Keratinocyte (primary cell): ENCODE data around the gene ZNF804A. TPM values are rescaled to one million over a fixed set of nuclear protein-coding genes. Genes with fewer than 3 reads are reported as not detected.

ENCODE experiments used
- DNase-seq: peaks from one replicate; pipeline ENCODE4 v3.0.0-alpha.2; 2011; ENCODE audit warnings: low read depth, missing footprints, low spot score
- FAIRE-seq: peaks from 2 replicates; lab custom pipeline; 2011; peaks lifted over from hg19 to GRCh38; lab: Jason Lieb, UNC
- H2AFZ ChIP-seq: 2 replicates; pipeline ENCODE4 v1.6.0; 2012; ENCODE audit warnings: low read length, control low read depth, inconsistent platforms; ENCODE audit not compliant: control insufficient read depth
- H3K27ac ChIP-seq: 2 replicates; pipeline ENCODE4 v1.5.1; 2011; ENCODE audit warnings: low read length; ENCODE audit not compliant: control insufficient read depth, insufficient read depth
- H3K27me3 ChIP-seq: 3 replicates; pipeline ENCODE4 v1.6.0; 2011; ENCODE audit warnings: low read length; ENCODE audit not compliant: control insufficient read depth, insufficient read depth; ENCODE audit errors: extremely low read depth
- H3K36me3 ChIP-seq, 2 experiments: 2 replicates in 1 of 2; 3 replicates in 1 of 2; pipeline ENCODE4 v1.5.1; 2011; ENCODE audit warnings: low read length in 2 of 2, mild to moderate bottlenecking in 1 of 2; ENCODE audit not compliant: control insufficient read depth in 2 of 2, insufficient read depth in 2 of 2; ENCODE audit errors: extremely low read depth in 1 of 2
- H3K4me1 ChIP-seq: 3 replicates; pipeline ENCODE4 v1.5.1; 2011; ENCODE audit warnings: low read length; ENCODE audit not compliant: control insufficient read depth, insufficient read depth; ENCODE audit errors: extremely low read depth
- H3K4me2 ChIP-seq: 3 replicates; pipeline ENCODE4 v1.6.0; 2011; ENCODE audit warnings: low read depth, low read length; ENCODE audit not compliant: control insufficient read depth, insufficient read depth; ENCODE audit errors: extremely low read depth
- H3K4me3 ChIP-seq, 3 experiments: fragments of 200-600 bp in 1 of 3; sonication (generic) in 1 of 3; 2 replicates in 2 of 3; 3 replicates in 1 of 3; pipeline ENCODE4 v1.5.1; 2011 to 2016; ENCODE audit warnings: low read length in 3 of 3, mild to moderate bottlenecking in 3 of 3, control low read depth in 2 of 3, inconsistent platforms in 1 of 3, low read depth in 1 of 3, mixed read lengths in 1 of 3, mixed run types in 1 of 3, moderate library complexity in 1 of 3; ENCODE audit not compliant: control insufficient read depth in 2 of 3, insufficient read depth in 2 of 3; ENCODE audit errors: extremely low read depth in 1 of 3
- H3K79me2 ChIP-seq: 2 replicates; pipeline ENCODE4 v1.6.0; 2012; ENCODE audit warnings: low read length; ENCODE audit not compliant: control insufficient read depth, insufficient read depth
- H3K9ac ChIP-seq: 3 replicates; pipeline ENCODE4 v1.6.0; 2011; ENCODE audit warnings: low read length; ENCODE audit not compliant: control insufficient read depth, insufficient read depth; ENCODE audit errors: extremely low read depth
- H3K9me1 ChIP-seq: 3 replicates; pipeline ENCODE4 v1.6.0; 2011; ENCODE audit warnings: low read length; ENCODE audit not compliant: control insufficient read depth, insufficient read depth; ENCODE audit errors: extremely low read depth
- H3K9me3 ChIP-seq: 2 replicates; pipeline ENCODE4 v1.5.1; 2012; ENCODE audit warnings: low read depth, low read length; ENCODE audit not compliant: control insufficient read depth
- H4K20me1 ChIP-seq: 3 replicates; pipeline ENCODE4 v1.6.0; 2011; ENCODE audit warnings: low read length; ENCODE audit not compliant: control insufficient read depth, insufficient read depth; ENCODE audit errors: extremely low read depth
- CTCF ChIP-seq, 3 experiments: IDR thresholded peaks in 1 of 3; conservative IDR thresholded peaks in 1 of 3; optimal IDR thresholded peaks in 1 of 3; 2 replicates in 2 of 3; 3 replicates in 1 of 3; pipeline versions ENCODE3 to v1.5.1; 2011; ENCODE audit warnings: low read length in 3 of 3, mild to moderate bottlenecking in 3 of 3, moderate library complexity in 2 of 3, control low read depth in 1 of 3, inconsistent platforms in 1 of 3; ENCODE audit not compliant: insufficient read depth in 2 of 3; ENCODE audit errors: extremely low read depth in 1 of 3
- EZH2 ChIP-seq: IDR thresholded peaks from one replicate; pipeline ENCODE4 v1.6.1; 2012; ENCODE audit warnings: inconsistent platforms, mild to moderate bottlenecking, low read length, moderate library complexity
- dilution Hi-C: fragments of 300-500 bp; cut with MboI; formaldehyde crosslinking; loops from one replicate; pipeline ENCODE4 v1.7.0; 2020; ENCODE audit warnings: low sequenced_read_pairs; ENCODE audit not compliant: extremely low pct_ligation_motif_present
- polyA plus RNA-seq, 5 experiments: library from polyadenylated mRNA; depleted of rRNA in 3 of 5; stranded (reverse) in 3 of 5; stranded (forward) in 1 of 5; unstranded in 1 of 5; fragments of >200 nt; gene quantifications; 1 replicate in 1 of 5; 2 replicates in 3 of 5; 3 replicates in 1 of 5; pipeline versions ENCODE4 v1.2.1 to v1.2.3, GENCODE V29; 2011 to 2012; ENCODE audit warnings: missing spikeins in 2 of 5, low read depth in 1 of 5, low replicate concordance in 1 of 5

ZNF804A gene
- polyA plus RNA-seq, 1 donor (not counting 4 experiments of a cell fraction or from before 2014, with no cell fraction given): 0.08 TPM

GRCh38 chr2:184890311-184890710 lies 292.0 kb downstream of the ZNF804A start:
- H3K4me1 ChIP-seq: no peaks in the 10 kb centered on the region
- H3K4me3 ChIP-seq: no peak overlapping the region
- no peak overlapping the region for H3K9ac ChIP-seq
- FAIRE-seq (no peak), DNase-seq (no peak)
- no peaks in the 10 kb centered on the region for H3K79me2 ChIP-seq
- no peaks in the 10 kb centered on the region for H3K36me3 ChIP-seq
- H3K4me2 ChIP-seq: no peak overlapping the region
- no peaks in the 10 kb centered on the region for H3K9me1 ChIP-seq
- H3K9me3 ChIP-seq: no peaks in the 10 kb centered on the region
- no peak overlapping the region for H2AFZ ChIP-seq
- dilution Hi-C loops: no loop called here
- no peaks in the 10 kb centered on the region for H4K20me1 ChIP-seq
- TF ChIP-seq CTCF (optimal IDR thresholded peaks at IDR 0.05 in 1 of 3, IDR thresholded peaks at IDR 0.05 in 1 of 3, conservative IDR thresholded peaks at IDR 0.05 in 1 of 3; ENCODE audit: extremely low read depth in 1 of 3, insufficient read depth in 2 of 3, low read length in 3 of 3) (no peak), EZH2 (no peak)
- no peaks in the 10 kb centered on the region for H3K27me3 ChIP-seq
- H3K27ac ChIP-seq: no peak overlapping the region

- no peak overlapping the region for H3K27ac ChIP-seq
- no peak overlapping the region for H2AFZ ChIP-seq
- H3K4me3 ChIP-seq: no peak overlapping the region
- no peaks in the 10 kb centered on the region for H3K36me3 ChIP-seq
- DNase-seq (no peak), FAIRE-seq (no peak)
- H3K27me3 ChIP-seq: no peaks in the 10 kb centered on the region
- no peaks in the 10 kb centered on the region for H3K9me3 ChIP-seq
- H3K79me2 ChIP-seq: no peaks in the 10 kb centered on the region
- H3K4me2 ChIP-seq: no peak overlapping the region
- no peaks in the 10 kb centered on the region for H3K9me1 ChIP-seq
- H4K20me1 ChIP-seq: no peaks in the 10 kb centered on the region
- H3K9ac ChIP-seq: no peak overlapping the region
- dilution Hi-C loops: no loop called here
- H3K4me1 ChIP-seq: no peaks in the 10 kb centered on the region
- TF ChIP-seq EZH2 (no peak), CTCF (optimal IDR thresholded peaks at IDR 0.05 in 1 of 3, IDR thresholded peaks at IDR 0.05 in 1 of 3, conservative IDR thresholded peaks at IDR 0.05 in 1 of 3; ENCODE audit: extremely low read depth in 1 of 3, insufficient read depth in 2 of 3, low read length in 3 of 3) (no peak)
These were observed 306.7 kb downstream of the ZNF804A start for GRCh38 chr2:184904991-184905390.
